A549 (cell line): ENCODE measurements around the gene LCN1. TPM values are rescaled to one million over a fixed set of nuclear protein-coding genes. Genes with fewer than 3 reads are reported as not detected.
A peak's percentile ranks its signal among the peaks of the same experiment; 100 is the strongest.
"Not testable (repeated sequence)": the region's sequence is repeated elsewhere in the genome, so short reads cannot be mapped to it uniquely, and the experiment has no call there.

ENCODE experiments used
- ATAC-seq, 2 experiments: fragments of 200-7000 bp in 1 of 2; fragments of >200 bp in 1 of 2; cut with Nextera tagmentation in 1 of 2; cut with Tn5 transposase in 1 of 2; 3 replicates each; pipeline versions ENCODE4 v1.8.0 to v1.9.1; 2018 to 2020; ENCODE audit warnings: mild to moderate bottlenecking in 1 of 2, moderate library complexity in 1 of 2
- CTCF ChIA-PET: fragments of 300-600 bp; sonication (Branson Sonifier 250); formaldehyde crosslinking; extraction: SDS; loops from one replicate; lab custom pipeline; 2021; ENCODE audit warnings: antibody characterized with exemption, inconsistent platforms; lab: Yijun Ruan, JAX
- POLR2A ChIA-PET: fragments of 350-600 bp; formaldehyde crosslinking; extraction: SDS; loops from one replicate; lab custom pipeline; 2021; ENCODE audit warnings: antibody characterized with exemption, inconsistent platforms; lab: Yijun Ruan, JAX
- DNase-seq, 2 experiments: peaks; one replicate each; pipeline versions ENCODE4 v3.0.0 to v3.0.0-alpha.2; 2011 to 2016; ENCODE audit warnings: low read depth in 1 of 2, low spot score in 1 of 2
- FAIRE-seq: peaks from 2 replicates; lab custom pipeline; 2011; peaks lifted over from hg19 to GRCh38; lab: Jason Lieb, UNC
- H3K27ac ChIP-seq, 2 experiments: fragments of >200 bp; sonication (Bioruptor Twin); formaldehyde crosslinking; 3 replicates each; pipeline ENCODE4 v1.5.1; 2016 to 2017
- H3K4me1 ChIP-seq: fragments of >200 bp; sonication (Bioruptor Twin); formaldehyde crosslinking; 3 replicates; pipeline ENCODE4 v1.6.1; 2016
- H3K4me2 ChIP-seq: fragments of >200 bp; sonication (Bioruptor Twin); formaldehyde crosslinking; 3 replicates; pipeline ENCODE4 v1.6.1; 2016
- H3K4me3 ChIP-seq: fragments of >200 bp; sonication (Bioruptor Twin); formaldehyde crosslinking; 3 replicates; pipeline ENCODE4 v1.5.1; 2016
- H3K9me3 ChIP-seq: fragments of >200 bp; sonication (Bioruptor Twin); formaldehyde crosslinking; 3 replicates; pipeline ENCODE4 v1.6.1; 2016
- CHD2 ChIP-seq: fragments of 150-350 bp; IDR thresholded peaks from 2 replicates; pipeline ENCODE4 v1.6.1; 2014; ENCODE audit warnings: low read length; ENCODE audit not compliant: partially characterized antibody
- FOSL2 ChIP-seq, 2 experiments: fragments of 450-650 bp in 1 of 2; fragments of >200 bp in 1 of 2; sonication (Bioruptor Twin) in 1 of 2; formaldehyde crosslinking; IDR thresholded peaks; 2 replicates each; pipeline versions ENCODE4 v1.5.0 to v1.6.1; 2016 to 2020; ENCODE audit warnings: mild to moderate bottlenecking in 1 of 2, moderate library complexity in 1 of 2
- NFE2L2 ChIP-seq: fragments of 150-350 bp; conservative IDR thresholded peaks from 2 replicates; pipeline ENCODE4 v1.6.1; 2014; ENCODE audit warnings: low read length
- RNF2 ChIP-seq: fragments of 200-600 bp; sonication (generic); IDR thresholded peaks from 2 replicates; pipeline ENCODE4 v1.6.1; 2016; ENCODE audit warnings: low read depth, mild to moderate bottlenecking, antibody characterized with exemption, moderate library complexity, borderline replicate concordance
- SREBF2 ChIP-seq: fragments of 450-650 bp; IDR thresholded peaks from 2 replicates; pipeline ENCODE4 v1.6.1; 2014; ENCODE audit warnings: mild to moderate bottlenecking, moderate library complexity
- ZFP36 ChIP-seq: fragments of 450-650 bp; IDR thresholded peaks from 2 replicates; pipeline ENCODE4 v1.6.1; 2014; ENCODE audit warnings: borderline replicate concordance; ENCODE audit not compliant: partially characterized antibody
- WGBS: methylation state at CpG from one replicate; pipeline ENCODE4 v1.1.6; 2017; ENCODE audit errors: missing lambda C conversion rate; 5-methylcytosine and 5-hydroxymethylcytosine counted together
- polyA plus RNA-seq, 4 experiments: library from polyadenylated mRNA; depleted of rRNA in 3 of 4; stranded (reverse); fragments of >200 nt; fragmentation: RNase III in 1 of 4; extraction: RNeasy Plus Mini Kit Qiagen cat#74134 plus additional on column Dnase treatment in 1 of 4; gene quantifications; 2 replicates in 3 of 4; 3 replicates in 1 of 4; pipeline ENCODE4 v1.2.3, GENCODE V29; 2011 to 2017
- TF ChIP-seq, protein P1 (sequence below): IDR thresholded peaks from 2 replicates; pipeline ENCODE4 v1.6.1; 2012
- TF ChIP-seq, protein P2 (sequence below): fragments of 250-450 bp; sonication (Bioruptor Pico); IDR thresholded peaks from 2 replicates; pipeline ENCODE4 v1.5.0; 2020; ENCODE audit warnings: low read depth, mild to moderate bottlenecking, moderate library complexity

Gene LCN1
- polyA plus RNA-seq, 2 of the 4 experiments (the other 2 are of a cell fraction) = not detected

- CTCF ChIA-PET = interaction anchor here (0.6 kb wide), 1 partner anchor 78 kb away, joined by 3 read pairs; no protein-coding TSS in a partner anchor
- H3K9me3 ChIP-seq; POLR2A ChIA-PET; H3K27ac ChIP-seq; TF ChIP-seq FOSL2 (IDR thresholded peaks at IDR 0.05): not testable (repeated sequence)
- ATAC-seq (peak in 1 of 2 experiments; percentile 28; a peak in 1 of 6 replicates), DNase-seq (peak in 1 of 2 experiments; percentile 35), FAIRE-seq (peak; percentile 36)
- 31% methylated on average over 8 of the region's 8 CpGs for WGBS
- TF ChIP-seq FOSL2 (CRISPR knock-in tag; IDR thresholded peaks at IDR 0.05) = peak; percentile 54
- TF ChIP-seq, all 56 proteins: peak for 1; not testable (repeated sequence) for 55
- peak overlapping the region; percentile 50 for H3K4me2 ChIP-seq
- not testable (repeated sequence) for H3K4me3 ChIP-seq, H3K4me1 ChIP-seq
These were observed 22.1 kb downstream of the LCN1 start for GRCh38 chr9:135543262-135543894.

DNA sequence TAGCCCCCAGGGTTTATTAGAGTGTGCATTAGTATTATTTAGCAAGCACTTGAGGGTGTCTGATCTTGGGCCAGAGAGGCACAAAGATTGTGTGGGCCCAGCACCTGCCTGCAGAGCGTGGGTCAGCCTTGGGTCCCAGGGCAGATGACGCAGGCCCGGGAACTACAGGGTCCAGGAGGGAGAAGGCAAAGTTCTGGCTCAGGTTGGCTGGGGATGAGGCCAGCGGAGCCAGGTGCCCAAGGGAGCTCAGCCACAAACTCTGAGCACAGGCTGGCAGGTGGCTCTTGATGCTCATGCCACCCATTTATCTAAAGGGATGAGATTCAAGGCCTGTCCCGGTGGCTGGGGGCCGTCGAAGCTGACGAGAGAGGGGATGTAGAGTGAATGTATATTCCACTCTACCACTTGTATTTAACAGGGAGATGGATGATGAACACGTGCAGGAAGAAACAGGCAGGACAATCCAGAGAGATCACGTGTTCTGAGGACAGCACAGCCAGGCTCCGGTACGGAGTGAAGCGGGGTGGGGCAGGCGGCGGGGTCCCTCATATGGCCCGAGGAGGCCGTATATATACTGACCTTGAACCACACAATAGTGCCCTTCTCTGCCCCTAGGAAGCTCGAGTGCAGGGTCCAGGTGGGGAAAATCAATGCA lies 23.9 kb downstream of the LCN1 start:
- FAIRE-seq = no peak
- H3K4me2 ChIP-seq = no peak overlapping the region
- no peak overlapping the region for H3K4me3 ChIP-seq
- H3K9me3 ChIP-seq = no peaks in the 10 kb centered on the region
- TF ChIP-seq ZFP36 (no peak), RNF2 (no peak), NFE2L2 (no peak), CHD2 (no peak), SREBF2 (no peak)
- TF ChIP-seq, protein P1, sequence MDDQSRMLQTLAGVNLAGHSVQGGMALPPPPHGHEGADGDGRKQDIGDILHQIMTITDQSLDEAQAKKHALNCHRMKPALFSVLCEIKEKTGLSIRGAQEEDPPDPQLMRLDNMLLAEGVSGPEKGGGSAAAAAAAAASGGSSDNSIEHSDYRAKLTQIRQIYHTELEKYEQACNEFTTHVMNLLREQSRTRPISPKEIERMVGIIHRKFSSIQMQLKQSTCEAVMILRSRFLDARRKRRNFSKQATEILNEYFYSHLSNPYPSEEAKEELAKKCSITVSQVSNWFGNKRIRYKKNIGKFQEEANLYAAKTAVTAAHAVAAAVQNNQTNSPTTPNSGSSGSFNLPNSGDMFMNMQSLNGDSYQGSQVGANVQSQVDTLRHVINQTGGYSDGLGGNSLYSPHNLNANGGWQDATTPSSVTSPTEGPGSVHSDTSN = no peak
- TF ChIP-seq, protein P2, sequence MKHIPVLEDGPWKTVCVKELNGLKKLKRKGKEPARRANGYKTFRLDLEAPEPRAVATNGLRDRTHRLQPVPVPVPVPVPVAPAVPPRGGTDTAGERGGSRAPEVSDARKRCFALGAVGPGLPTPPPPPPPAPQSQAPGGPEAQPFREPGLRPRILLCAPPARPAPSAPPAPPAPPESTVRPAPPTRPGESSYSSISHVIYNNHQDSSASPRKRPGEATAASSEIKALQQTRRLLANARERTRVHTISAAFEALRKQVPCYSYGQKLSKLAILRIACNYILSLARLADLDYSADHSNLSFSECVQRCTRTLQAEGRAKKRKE (CRISPR knock-in tag) = no peak
- no peak overlapping the region for H3K27ac ChIP-seq
- DNase-seq = no peak
- CTCF ChIA-PET = no interaction called here
- POLR2A ChIA-PET = no interaction called here
- peaks cover 6% of the 10 kb centered on the region; the same call in 1 of the 3 replicates for H3K4me1 ChIP-seq
- 60% methylated on average over 17 of the region's 18 CpGs for WGBS
- ATAC-seq = no peak

- H3K4me1 ChIP-seq, H3K4me3 ChIP-seq, H3K9me3 ChIP-seq, POLR2A ChIA-PET, H3K4me2 ChIP-seq, CTCF ChIA-PET, ATAC-seq, FAIRE-seq, H3K27ac ChIP-seq, DNase-seq: not testable (repeated sequence)
- 58% methylated on average over 10 of the region's 19 CpGs for WGBS
These were observed 24.5 kb downstream of the LCN1 start, which contains the start of gene OBP2A for GRCh38 chr9:135545646-135546176. Gene OBP2A (plus strand): TSS chr9:135546126. CDS start chr9:135546181, 55 bp downstream.

- POLR2A ChIA-PET = interaction anchor here (0.8 kb wide), 1 partner anchor 14 kb away, joined by 3 read pairs; no protein-coding TSS in a partner anchor
These were observed 25.8 kb downstream of the LCN1 start for GRCh38 chr9:135546792-135547617.

More at GRCh38 chr9:135546792-135547617, 25.8 kb downstream of the LCN1 start:
- 77% methylated on average over 15 of the region's 21 CpGs for WGBS
- H3K4me2 ChIP-seq, ATAC-seq, H3K4me1 ChIP-seq, DNase-seq, FAIRE-seq, H3K4me3 ChIP-seq, H3K27ac ChIP-seq, H3K9me3 ChIP-seq: not testable (repeated sequence)
- CTCF ChIA-PET = interaction anchor here (1.0 kb wide), 1 partner anchor 16 kb away, joined by 3 read pairs; no protein-coding TSS in a partner anchor
